ENCODE measurements around the gene CD82.

The CD82 gene

DNA sequence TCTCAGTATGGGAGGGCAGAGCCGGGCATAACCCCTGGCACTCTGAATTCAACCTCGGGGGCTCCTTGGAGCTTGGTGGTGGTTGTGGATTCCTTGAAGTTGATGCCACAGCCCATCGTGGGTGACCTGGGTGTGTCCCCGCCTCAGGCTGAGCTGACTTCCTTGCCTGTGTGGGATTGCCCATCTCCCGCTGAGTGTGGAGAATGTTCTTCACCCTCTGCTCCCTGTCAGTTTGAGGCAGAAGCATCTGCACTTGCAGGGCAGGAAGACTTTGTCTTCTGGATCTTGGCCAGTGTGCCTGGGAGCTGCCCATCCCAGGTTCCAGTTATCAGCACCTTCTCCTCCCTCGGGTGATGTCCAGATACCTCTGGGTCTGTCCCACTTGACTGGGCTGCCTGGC, 25.3 kb downstream of the CD82 start:
- TF ChIP-seq, protein P1, sequence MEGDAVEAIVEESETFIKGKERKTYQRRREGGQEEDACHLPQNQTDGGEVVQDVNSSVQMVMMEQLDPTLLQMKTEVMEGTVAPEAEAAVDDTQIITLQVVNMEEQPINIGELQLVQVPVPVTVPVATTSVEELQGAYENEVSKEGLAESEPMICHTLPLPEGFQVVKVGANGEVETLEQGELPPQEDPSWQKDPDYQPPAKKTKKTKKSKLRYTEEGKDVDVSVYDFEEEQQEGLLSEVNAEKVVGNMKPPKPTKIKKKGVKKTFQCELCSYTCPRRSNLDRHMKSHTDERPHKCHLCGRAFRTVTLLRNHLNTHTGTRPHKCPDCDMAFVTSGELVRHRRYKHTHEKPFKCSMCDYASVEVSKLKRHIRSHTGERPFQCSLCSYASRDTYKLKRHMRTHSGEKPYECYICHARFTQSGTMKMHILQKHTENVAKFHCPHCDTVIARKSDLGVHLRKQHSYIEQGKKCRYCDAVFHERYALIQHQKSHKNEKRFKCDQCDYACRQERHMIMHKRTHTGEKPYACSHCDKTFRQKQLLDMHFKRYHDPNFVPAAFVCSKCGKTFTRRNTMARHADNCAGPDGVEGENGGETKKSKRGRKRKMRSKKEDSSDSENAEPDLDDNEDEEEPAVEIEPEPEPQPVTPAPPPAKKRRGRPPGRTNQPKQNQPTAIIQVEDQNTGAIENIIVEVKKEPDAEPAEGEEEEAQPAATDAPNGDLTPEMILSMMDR (IDR thresholded peaks at IDR 0.05), result no peak

DNA sequence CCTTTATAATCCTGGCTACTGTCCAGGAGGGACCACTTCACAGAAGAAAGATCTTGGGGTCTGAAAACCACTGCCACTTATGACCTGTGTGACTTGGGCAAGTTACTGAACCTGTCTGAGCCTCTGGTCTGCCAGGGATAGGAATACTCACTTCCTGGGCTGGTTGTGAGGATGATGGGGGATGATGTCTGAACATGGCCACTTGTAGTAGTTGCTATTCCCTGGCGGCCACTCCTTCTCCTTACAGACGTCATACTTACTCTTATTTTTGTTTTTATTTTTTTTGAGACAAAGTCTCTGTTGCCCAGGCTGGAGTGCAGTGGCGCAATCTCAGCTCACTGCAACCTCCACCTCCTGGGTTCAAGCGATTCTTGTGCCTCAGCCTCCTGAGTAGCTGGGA, 26.1 kb downstream of the CD82 start:
- TF ChIP-seq, protein P1 (IDR thresholded peaks at IDR 0.05), result no peak

DNA sequence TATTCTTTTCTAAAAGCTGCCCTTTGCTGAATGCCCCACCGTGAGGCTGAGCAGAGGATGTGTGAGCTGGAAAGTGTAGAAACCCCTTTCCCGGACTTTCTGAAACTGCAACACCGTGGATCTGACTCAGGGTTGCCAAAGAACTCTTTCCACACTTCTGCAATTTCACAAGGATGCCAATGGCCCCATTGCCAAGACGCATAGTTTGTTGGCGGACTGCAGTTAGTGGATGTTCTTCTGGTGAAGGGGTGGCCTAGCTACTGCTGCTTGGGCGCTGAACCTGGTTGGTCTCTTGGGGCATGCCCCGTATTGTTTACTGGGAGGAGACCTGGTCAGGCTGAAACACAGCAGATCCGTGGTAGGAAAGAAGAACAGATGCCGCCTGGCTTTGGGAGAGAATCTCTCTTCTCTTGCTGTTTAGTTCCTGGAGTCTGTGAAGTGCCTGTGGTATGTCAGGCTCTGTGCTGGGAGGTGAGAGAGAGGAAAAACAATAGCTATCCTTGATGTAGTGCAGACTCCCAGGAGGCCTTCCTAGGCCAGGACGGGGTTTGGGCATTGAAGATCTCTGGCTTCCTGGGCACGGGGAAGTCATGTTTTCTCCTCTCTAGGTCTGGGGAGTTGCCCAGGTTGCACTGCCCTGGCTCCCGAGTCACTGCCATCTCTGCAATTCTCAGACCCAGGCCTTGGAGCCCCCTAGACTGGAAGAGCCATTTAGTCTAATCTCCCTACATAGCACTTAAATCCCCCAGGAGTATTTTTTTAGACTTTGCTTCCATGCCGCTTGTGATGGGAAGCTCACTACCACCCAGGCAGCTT, 26.9 kb downstream of the CD82 start:
- TF ChIP-seq, protein P1 (IDR thresholded peaks at IDR 0.05), result no peak

DNA sequence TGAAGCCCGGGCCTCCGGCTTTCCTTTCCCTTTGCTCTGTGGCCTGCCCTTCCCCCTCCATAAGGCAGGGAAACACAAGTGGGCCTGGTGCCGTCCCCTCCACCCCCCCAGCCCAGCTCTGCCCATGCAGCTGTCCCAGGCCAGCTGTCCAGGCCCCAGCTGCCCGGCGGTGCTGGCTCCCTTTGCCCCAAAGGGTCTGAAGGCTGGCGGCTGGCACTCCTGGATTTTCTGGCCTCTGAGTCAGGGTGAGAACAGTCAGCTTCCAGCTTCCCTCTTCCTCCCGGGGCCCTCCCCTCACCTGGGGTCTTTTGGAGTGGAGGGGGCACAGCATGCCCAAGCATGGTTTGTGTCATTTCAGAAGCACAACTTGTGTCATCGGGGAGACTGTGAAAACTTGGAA, 27.8 kb downstream of the CD82 start:
- TF ChIP-seq, protein P1 (IDR thresholded peaks at IDR 0.05), result no peak

DNA sequence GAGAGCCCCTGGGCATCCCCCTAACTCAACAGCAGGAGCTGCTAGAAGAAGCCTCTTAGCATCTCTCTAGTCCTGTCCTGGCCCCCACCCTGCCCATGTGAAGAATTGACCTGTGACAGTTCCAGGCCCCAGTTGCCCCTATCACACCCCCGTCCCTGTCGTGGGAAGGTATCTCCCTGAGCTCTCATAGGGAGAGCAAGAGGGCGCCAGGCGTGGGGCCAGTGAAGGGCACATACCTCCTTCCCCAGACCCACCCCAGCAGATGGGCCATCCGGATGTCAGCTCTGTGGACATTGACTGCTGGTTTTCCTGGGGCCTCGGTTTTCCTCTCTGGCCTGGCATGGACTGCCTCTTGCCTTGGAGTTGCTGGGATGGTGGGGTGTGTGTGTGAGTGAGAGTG, 29.5 kb downstream of the CD82 start:
- TF ChIP-seq, protein P1 (IDR thresholded peaks at IDR 0.05), result no peak

DNA sequence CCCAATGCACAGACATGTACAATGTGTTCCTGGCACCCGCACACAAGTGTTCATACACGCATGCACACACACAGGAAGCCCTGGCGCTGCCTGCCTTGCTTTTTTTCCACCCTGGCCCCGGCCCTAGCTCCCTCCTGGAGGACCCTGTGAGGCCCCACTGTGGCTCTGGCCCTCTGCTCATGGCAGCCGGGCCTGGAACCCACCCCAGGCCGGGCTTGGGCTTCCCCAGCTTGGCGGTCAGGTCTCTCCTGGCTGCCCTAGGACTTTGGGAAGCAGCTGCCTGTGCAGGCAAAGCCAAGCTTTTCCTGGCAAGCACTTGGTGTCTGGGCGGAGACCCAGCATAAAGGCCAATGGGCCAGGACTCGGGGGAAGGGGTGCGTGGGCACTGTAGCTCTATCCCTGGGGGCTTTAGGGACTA, 30.5 kb downstream of the CD82 start:
- TF ChIP-seq, protein P1 (IDR thresholded peaks at IDR 0.05), result no peak

DNA sequence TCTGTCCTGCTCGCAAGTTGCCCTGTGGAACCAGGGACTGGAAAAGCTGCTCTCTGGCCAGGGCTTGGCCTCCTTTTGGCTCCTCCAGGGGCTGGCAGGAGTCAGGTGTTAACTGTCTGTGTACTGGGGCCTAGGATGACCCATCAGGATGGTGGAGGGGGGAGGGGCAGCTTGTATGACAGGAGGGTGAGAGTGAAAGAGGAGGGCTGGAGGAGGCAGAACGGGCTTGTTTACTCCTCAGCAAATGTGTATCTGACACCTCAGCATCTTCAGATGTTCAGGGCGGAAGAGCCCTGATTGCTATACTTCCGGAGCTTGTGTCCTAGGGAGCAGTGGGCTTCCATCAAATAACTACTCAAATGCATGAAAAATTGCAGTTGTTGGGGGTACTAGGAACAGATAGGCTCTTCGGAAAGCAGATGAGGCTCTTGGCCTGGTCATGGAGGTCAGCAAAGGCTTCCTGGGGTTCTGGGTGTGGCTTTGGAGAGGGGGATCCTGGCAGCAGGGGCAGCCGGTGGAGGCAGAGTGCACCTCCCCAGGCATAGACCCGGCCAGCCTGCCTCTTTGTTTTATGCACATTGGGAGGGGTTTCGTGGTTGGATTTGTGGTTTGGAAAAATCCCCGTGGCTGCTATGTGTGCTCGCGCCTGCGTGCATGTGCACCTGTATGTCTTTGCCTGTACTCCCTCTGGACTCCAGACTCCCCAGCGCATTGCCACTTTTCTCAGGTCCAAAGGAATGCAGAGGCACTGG, 31.2 kb downstream of the CD82 start:
- TF ChIP-seq, protein P1 (IDR thresholded peaks at IDR 0.05), result no peak

Data from LNCAP (cell line).